T-cell (primary cell): ENCODE results near the gene PSMD11. TPM values are rescaled to one million over a fixed set of nuclear protein-coding genes. Genes with fewer than 3 reads are reported as not detected.

ENCODE experiments used
- total RNA-seq, 35 experiments: library from RNA in 6 of 35; stranded (reverse) in 6 of 35; fragments of 120-200 nt in 1 of 35; gene quantifications; one replicate each; pipeline versions ENCODE4 v1.2.1 to v1.2.4 and lab custom pipeline; 2013 to 2026

Gene PSMD11
- total RNA-seq, 5 donors from 2014 or later (not counting 1 experiment from before 2014, with no cell fraction given): 56.3 to 72.8 (median 62.9) TPM

Other genes starting within 250 kb of the PSMD11 start
- gene RHBDL3, start 178.7 kb upstream of the PSMD11 start, total RNA-seq: under 1 TPM in 1 of 5 donors, not detected in 4; 0.07 TPM
- gene C17orf75, start 102.3 kb upstream of the PSMD11 start, total RNA-seq: 10 to 100 TPM; 12.2 to 22.0 (median 17.6) TPM
- 100 to 1,000 TPM; 208 to 271 (median 228) TPM for gene ZNF207, start 94.4 kb upstream of the PSMD11 start, total RNA-seq
- 10 to 100 TPM in 3 of 5 donors, 1 to 10 TPM in 2; 8.1 to 23.8 (median 14.7) TPM for gene CDK5R1, start 42.5 kb downstream of the PSMD11 start, total RNA-seq